Measurements from ENCODE around the gene NFATC1.
A peak's percentile ranks its signal among the peaks of the same experiment; 100 is the strongest.

NFATC1 gene

GRCh38 chr18:79455261-79455660 is 59.5 kb downstream of the NFATC1 start:
- no peak overlapping the region for H3K4me3 ChIP-seq (ENCODE audit: low read depth, low read length)
- no peak overlapping the region for H3K27ac ChIP-seq (ENCODE audit: low read depth, low read length)
- no peaks in the 10 kb centered on the region for H3K27me3 ChIP-seq (ENCODE audit: insufficient read depth, low read length)
- no peaks in the 10 kb centered on the region for H3K36me3 ChIP-seq (ENCODE audit: insufficient read depth, low read length)
- H3K79me2 ChIP-seq (ENCODE audit: control insufficient read depth, insufficient read depth, low read length, unreplicated experiment) = no peaks in the 10 kb centered on the region
- H2AFZ ChIP-seq (ENCODE audit: low read length, unreplicated experiment) = no peak overlapping the region
- H3K4me1 ChIP-seq (ENCODE audit: control insufficient read depth, insufficient read depth, low read length, unreplicated experiment) = peaks cover 13% of the 10 kb centered on the region

DNA sequence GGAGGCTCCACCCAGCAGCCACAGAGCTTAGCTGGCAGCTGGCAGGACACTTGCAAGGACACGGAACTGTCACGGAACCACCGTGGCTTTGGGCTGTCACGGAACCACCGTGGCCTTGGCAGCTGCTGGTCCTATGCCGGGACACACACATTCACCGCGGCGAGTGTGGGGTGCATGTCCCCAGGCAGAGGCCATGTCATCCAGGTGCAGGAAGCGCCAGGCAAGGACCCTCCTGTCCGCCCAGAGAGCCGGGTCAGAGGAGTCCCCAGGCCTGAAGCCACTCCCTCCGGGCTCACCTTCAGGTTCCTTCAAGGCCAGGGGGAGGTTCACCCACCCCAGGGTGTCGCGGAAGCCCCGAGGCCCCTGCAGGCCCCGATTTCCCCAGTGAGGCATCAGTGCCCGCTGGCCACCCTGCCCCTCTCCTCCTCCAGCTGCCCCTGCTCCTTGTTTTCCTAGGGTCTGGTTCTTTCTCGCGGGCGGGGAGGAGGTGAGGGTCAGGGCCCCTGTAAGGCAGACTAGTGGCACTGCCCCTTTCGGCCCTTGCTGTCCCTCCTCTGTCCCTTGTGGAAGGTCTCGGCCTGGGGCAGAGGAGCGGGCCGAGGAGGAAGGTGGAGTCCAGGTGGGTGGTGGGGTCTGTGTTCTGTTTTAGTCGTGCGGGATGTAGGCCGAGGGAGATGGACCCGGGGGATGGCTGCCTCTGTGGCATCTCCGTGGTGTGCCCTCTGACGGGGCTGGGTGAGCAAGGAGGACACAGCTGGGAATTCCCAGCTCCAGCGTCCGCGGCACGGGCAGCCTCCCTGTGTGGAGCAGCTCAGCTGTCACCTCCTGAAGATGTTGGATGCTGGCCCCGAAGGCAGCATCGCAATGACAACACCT is 60.6 kb downstream of the NFATC1 start:
- Histone ChIP-seq H3K4me1 (ENCODE audit: control insufficient read depth, insufficient read depth, low read length, unreplicated experiment) (peaks cover 15% of the 10 kb centered on the region), H3K79me2 (ENCODE audit: control insufficient read depth, insufficient read depth, low read length, unreplicated experiment) (no peaks in the 10 kb centered on the region), H3K4me3 (ENCODE audit: low read depth, low read length) (no peak overlapping the region), H3K27ac (ENCODE audit: low read depth, low read length) (no peak overlapping the region), H2AFZ (ENCODE audit: low read length, unreplicated experiment) (no peak overlapping the region), H3K36me3 (ENCODE audit: insufficient read depth, low read length) (no peaks in the 10 kb centered on the region), H3K27me3 (ENCODE audit: insufficient read depth, low read length) (no peaks in the 10 kb centered on the region)

DNA sequence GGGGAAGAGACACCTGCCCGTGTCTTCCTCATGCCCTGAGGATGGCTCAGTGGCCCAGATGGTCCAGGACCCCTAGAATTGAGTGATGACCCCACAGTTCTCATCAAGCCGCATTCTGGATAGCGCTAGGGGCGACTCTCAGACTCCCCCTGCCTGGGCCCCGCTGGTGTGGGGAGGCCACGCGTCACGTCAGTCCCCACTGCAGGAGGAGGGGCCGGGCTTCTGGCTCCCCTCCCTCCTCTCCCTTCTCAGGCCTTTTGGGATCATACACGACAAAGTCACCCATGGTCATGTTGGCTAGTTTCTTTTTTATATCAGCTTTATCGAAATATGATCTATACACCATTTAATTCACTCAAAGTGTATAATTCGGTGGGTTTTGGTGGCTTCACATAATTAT is 61.5 kb downstream of the NFATC1 start:
- Histone ChIP-seq H3K4me1 (ENCODE audit: control insufficient read depth, insufficient read depth, low read length, unreplicated experiment) (peaks cover 15% of the 10 kb centered on the region), H3K27ac (ENCODE audit: low read depth, low read length) (no peak overlapping the region), H3K4me3 (ENCODE audit: low read depth, low read length) (no peak overlapping the region), H2AFZ (ENCODE audit: low read length, unreplicated experiment) (no peak overlapping the region), H3K27me3 (ENCODE audit: insufficient read depth, low read length) (no peaks in the 10 kb centered on the region), H3K36me3 (ENCODE audit: insufficient read depth, low read length) (no peaks in the 10 kb centered on the region), H3K79me2 (ENCODE audit: control insufficient read depth, insufficient read depth, low read length, unreplicated experiment) (no peaks in the 10 kb centered on the region)

DNA sequence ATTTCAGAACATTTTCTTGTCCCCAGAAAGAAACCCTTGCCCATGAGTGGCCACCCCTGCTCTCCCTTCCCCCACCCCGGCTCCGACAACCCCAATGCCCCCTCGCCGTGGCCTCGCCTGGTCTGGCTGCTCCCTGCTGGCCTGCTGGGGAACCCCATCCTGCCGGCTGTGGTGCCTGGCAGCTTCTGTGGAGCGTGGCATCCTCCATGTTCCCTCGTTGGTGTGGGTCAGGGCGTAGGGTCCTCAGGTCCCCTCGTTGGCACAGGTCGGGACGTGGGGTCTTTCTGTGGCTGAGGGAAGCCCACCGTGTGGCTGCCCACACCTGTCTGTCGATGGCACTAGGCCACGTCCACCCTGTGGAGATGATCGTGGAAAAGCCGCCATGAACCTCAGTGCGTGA is 61.9 kb downstream of the NFATC1 start:
- Histone ChIP-seq H3K27ac (ENCODE audit: low read depth, low read length) (no peak overlapping the region), H3K4me1 (ENCODE audit: control insufficient read depth, insufficient read depth, low read length, unreplicated experiment) (peaks cover 15% of the 10 kb centered on the region), H3K36me3 (ENCODE audit: insufficient read depth, low read length) (no peaks in the 10 kb centered on the region)

DNA sequence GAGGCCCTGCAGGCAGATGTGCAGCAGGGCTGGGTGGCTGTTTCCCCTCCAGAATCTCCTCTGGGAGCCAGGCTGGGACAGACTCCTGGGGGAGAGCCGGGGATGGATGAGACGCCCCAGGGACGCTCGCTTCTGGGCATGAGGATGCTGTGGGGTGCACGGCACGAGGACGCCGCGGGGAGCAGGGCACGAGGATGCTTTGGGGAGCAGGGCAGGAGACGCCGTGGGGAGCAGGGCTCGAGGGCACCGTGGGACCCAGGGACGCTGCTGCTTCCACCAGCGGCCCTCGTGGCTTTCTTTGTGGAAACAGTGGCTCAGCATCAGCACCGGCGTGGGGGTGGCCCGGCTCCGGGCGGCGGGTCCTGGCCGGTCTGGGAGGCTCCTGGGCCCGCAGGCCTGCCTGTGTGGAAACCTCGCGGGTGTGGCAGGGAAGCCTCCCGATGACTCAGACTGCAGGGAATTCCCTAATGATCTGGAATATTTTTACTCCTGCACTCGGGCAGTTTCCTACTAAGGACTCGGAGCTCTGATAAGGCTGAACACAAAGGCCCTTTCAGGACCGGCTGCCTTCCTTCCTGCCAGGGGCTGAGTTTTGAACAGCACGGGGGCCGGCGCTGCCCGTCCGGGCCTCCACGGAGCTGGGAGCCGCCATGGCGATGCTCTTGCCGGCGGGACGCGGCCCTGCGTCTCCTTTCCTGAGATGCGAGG is 62.6 kb downstream of the NFATC1 start:
- H3K27ac ChIP-seq (ENCODE audit: low read depth, low read length) = no peak overlapping the region
- H3K27me3 ChIP-seq (ENCODE audit: insufficient read depth, low read length) = no peaks in the 10 kb centered on the region
- peak overlapping the region; percentile 30 for H2AFZ ChIP-seq (ENCODE audit: low read length, unreplicated experiment)
- no peaks in the 10 kb centered on the region for H3K36me3 ChIP-seq (ENCODE audit: insufficient read depth, low read length)
- peaks cover 15% of the 10 kb centered on the region for H3K4me1 ChIP-seq (ENCODE audit: control insufficient read depth, insufficient read depth, low read length, unreplicated experiment)
- H3K4me3 ChIP-seq (ENCODE audit: low read depth, low read length) = peak overlapping the region; percentile 54
- H3K79me2 ChIP-seq (ENCODE audit: control insufficient read depth, insufficient read depth, low read length, unreplicated experiment) = no peaks in the 10 kb centered on the region

More for the DNA sequence above, 61.9 kb downstream of the NFATC1 start:
- Histone ChIP-seq H3K27me3 (ENCODE audit: insufficient read depth, low read length) (no peaks in the 10 kb centered on the region), H3K79me2 (ENCODE audit: control insufficient read depth, insufficient read depth, low read length, unreplicated experiment) (no peaks in the 10 kb centered on the region), H2AFZ (ENCODE audit: low read length, unreplicated experiment) (no peak overlapping the region), H3K4me3 (ENCODE audit: low read depth, low read length) (no peak overlapping the region)

GRCh38 chr18:79458917-79459803 is 63.4 kb downstream of the NFATC1 start:
- Histone ChIP-seq H2AFZ (ENCODE audit: low read length, unreplicated experiment) (peak overlapping the region; percentile 30), H3K4me1 (ENCODE audit: control insufficient read depth, insufficient read depth, low read length, unreplicated experiment) (peaks cover 15% of the 10 kb centered on the region), H3K27ac (ENCODE audit: low read depth, low read length) (no peak overlapping the region)

GRCh38 chr18:79459946-79460480 is 64.3 kb downstream of the NFATC1 start:
- H2AFZ ChIP-seq (ENCODE audit: low read length, unreplicated experiment) = no peak overlapping the region
- H3K27ac ChIP-seq (ENCODE audit: low read depth, low read length) = no peak overlapping the region
- H3K4me1 ChIP-seq (ENCODE audit: control insufficient read depth, insufficient read depth, low read length, unreplicated experiment) = peaks cover 15% of the 10 kb centered on the region
- no peaks in the 10 kb centered on the region for H3K36me3 ChIP-seq (ENCODE audit: insufficient read depth, low read length)
- H3K27me3 ChIP-seq (ENCODE audit: insufficient read depth, low read length) = no peaks in the 10 kb centered on the region
- no peak overlapping the region for H3K4me3 ChIP-seq (ENCODE audit: low read depth, low read length)
- no peaks in the 10 kb centered on the region for H3K79me2 ChIP-seq (ENCODE audit: control insufficient read depth, insufficient read depth, low read length, unreplicated experiment)

More at GRCh38 chr18:79458917-79459803, 63.4 kb downstream of the NFATC1 start:
- H3K79me2 ChIP-seq (ENCODE audit: control insufficient read depth, insufficient read depth, low read length, unreplicated experiment) = no peaks in the 10 kb centered on the region
- no peaks in the 10 kb centered on the region for H3K36me3 ChIP-seq (ENCODE audit: insufficient read depth, low read length)
- peak overlapping the region; percentile 54 for H3K4me3 ChIP-seq (ENCODE audit: low read depth, low read length)
- no peaks in the 10 kb centered on the region for H3K27me3 ChIP-seq (ENCODE audit: insufficient read depth, low read length)

DNA sequence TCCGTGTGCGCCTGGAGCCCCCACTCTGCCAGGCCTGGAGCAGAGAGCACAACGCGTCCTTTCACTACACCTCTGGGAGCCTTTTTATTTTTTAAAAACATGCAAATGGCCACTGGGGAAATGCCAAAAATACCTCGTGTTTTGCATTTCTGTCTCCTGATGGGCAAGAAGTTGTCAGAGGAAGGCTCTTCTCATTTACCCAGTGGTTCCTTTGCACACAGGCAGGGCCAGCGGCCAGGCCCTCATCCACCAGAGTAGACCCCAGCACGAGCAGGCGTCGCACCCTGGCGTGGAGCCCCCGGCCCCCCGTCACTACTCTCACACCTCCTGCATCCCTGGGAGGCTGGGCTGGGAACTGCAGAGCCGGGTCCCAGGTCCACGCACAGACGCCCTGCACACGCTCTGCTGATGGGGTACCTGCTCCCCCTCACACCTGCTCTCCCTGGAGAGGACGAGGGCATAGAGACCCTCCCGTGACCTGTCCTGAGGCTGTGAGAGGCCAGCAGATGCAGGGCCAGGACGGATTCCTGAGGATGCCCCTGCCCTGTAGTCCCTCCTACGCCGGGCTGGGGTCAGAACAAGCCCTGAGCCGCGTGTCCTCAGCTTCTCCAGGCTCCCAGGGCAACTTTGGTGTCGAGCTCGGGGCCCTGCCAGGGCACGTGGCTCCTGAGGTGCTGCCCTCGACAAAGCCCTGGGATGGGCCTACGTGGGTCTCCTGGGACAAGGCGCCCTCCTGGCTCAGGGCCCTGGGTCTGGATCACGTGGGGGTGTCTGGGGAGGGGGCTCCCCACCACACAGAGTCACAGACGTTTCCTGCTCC is 65.0 kb downstream of the NFATC1 start:
- Histone ChIP-seq H3K79me2 (ENCODE audit: control insufficient read depth, insufficient read depth, low read length, unreplicated experiment) (no peaks in the 10 kb centered on the region), H3K4me1 (ENCODE audit: control insufficient read depth, insufficient read depth, low read length, unreplicated experiment) (peaks cover 15% of the 10 kb centered on the region), H3K27ac (ENCODE audit: low read depth, low read length) (no peak overlapping the region), H3K4me3 (ENCODE audit: low read depth, low read length) (no peak overlapping the region), H3K36me3 (ENCODE audit: insufficient read depth, low read length) (no peaks in the 10 kb centered on the region), H2AFZ (ENCODE audit: low read length, unreplicated experiment) (no peak overlapping the region), H3K27me3 (ENCODE audit: insufficient read depth, low read length) (no peaks in the 10 kb centered on the region)

DNA sequence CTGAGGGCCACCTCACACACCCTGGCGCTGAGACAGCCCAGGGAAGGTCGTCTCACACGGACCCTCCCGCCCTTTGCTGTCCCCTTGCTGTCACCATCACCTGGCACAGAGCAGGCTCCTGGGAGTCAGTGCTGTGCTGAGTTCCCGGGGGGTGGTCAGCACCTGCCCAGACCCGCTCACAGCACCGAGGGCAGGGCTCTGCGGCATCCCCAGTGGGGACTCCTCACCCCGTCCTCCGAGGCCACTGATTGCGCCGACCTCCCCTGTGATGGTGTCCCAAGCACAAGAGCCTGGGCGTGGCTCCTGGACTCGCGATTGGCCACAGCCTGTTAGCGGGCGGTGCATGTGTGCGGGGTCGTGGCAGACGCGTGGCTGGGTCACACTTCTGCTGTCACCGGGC is 65.9 kb downstream of the NFATC1 start:
- Histone ChIP-seq H3K27ac (ENCODE audit: low read depth, low read length) (no peak overlapping the region), H2AFZ (ENCODE audit: low read length, unreplicated experiment) (no peak overlapping the region), H3K27me3 (ENCODE audit: insufficient read depth, low read length) (no peaks in the 10 kb centered on the region), H3K4me1 (ENCODE audit: control insufficient read depth, insufficient read depth, low read length, unreplicated experiment) (peaks cover 15% of the 10 kb centered on the region), H3K36me3 (ENCODE audit: insufficient read depth, low read length) (no peaks in the 10 kb centered on the region), H3K79me2 (ENCODE audit: control insufficient read depth, insufficient read depth, low read length, unreplicated experiment) (no peaks in the 10 kb centered on the region), H3K4me3 (ENCODE audit: low read depth, low read length) (no peak overlapping the region)

Measured in ACC112 (cell line).